Stimulated activated naive CD4-positive, alpha-beta T cell (primary cell): ENCODE measurements around the gene IFITM2.

Experiments used
- DNase-seq, 6 experiments: peaks; one replicate each; lab custom pipeline; 2025; lab: John Stamatoyannopoulos, UW

Gene IFITM2

GRCh38 chr11:307766-308708 is at the start of gene IFITM2:
IFITM2 (plus strand) TSS chr11:307816; CDS start chr11:308193, 377 bp downstream.
- peak in 5 of 6 experiments; percentile 26 to 68 (median 64) for DNase-seq

GRCh38 chr11:259413-259812 is 48.2 kb upstream of the IFITM2 start:
- DNase-seq: peak in 1 of 6 experiments; percentile 6

GRCh38 chr11:261624-262023 is 46.0 kb upstream of the IFITM2 start:
- DNase-seq: no peak

- DNase-seq: peak in 2 of 6 experiments; percentile 67 to 73
Measured at GRCh38 chr11:266676-267439, 40.8 kb upstream of the IFITM2 start.

GRCh38 chr11:267491-267994 is 40.1 kb upstream of the IFITM2 start:
- peak; percentile 59 to 76 (median 66) for DNase-seq

- peak in 5 of 6 experiments; percentile 31 to 78 (median 56) for DNase-seq
Measured at GRCh38 chr11:268716-269145, 38.9 kb upstream of the IFITM2 start.

- DNase-seq: peak; percentile 35 to 94 (median 74)
Measured at GRCh38 chr11:269146-269890, 38.3 kb upstream of the IFITM2 start.

GRCh38 chr11:270451-271318 is 36.9 kb upstream of the IFITM2 start:
- DNase-seq: no peak

- DNase-seq: no peak
Measured at GRCh38 chr11:271319-271715, 36.3 kb upstream of the IFITM2 start.

GRCh38 chr11:272195-272930 is 35.3 kb upstream of the IFITM2 start:
- DNase-seq: no peak

GRCh38 chr11:272931-273198 is 34.8 kb upstream of the IFITM2 start:
- DNase-seq: no peak

- no peak for DNase-seq
Measured at GRCh38 chr11:276219-276618, 31.4 kb upstream of the IFITM2 start.

GRCh38 chr11:278001-278951 is 29.3 kb upstream of the IFITM2 start, which contains the start of gene NLRP6:
NLRP6 (plus strand) TSS chr11:278407; CDS start chr11:278570, 163 bp downstream.
- no peak for DNase-seq

- DNase-seq: peak in 2 of 6 experiments; percentile 31 to 53
Measured at GRCh38 chr11:279040-279965, 28.3 kb upstream of the IFITM2 start.

- peak in 4 of 6 experiments; percentile 40 to 56 (median 47) for DNase-seq
Measured at GRCh38 chr11:279966-280705, 27.5 kb upstream of the IFITM2 start.

GRCh38 chr11:280706-281485 is 26.7 kb upstream of the IFITM2 start:
- DNase-seq: peak in 4 of 6 experiments; percentile 27 to 78 (median 54)
